Measurements from ENCODE around the gene TNFRSF21.
"Not testable (repeated sequence)": the region's sequence is repeated elsewhere in the genome, so short reads cannot be mapped to it uniquely, and the experiment has no call there.

The TNFRSF21 gene

DNA sequence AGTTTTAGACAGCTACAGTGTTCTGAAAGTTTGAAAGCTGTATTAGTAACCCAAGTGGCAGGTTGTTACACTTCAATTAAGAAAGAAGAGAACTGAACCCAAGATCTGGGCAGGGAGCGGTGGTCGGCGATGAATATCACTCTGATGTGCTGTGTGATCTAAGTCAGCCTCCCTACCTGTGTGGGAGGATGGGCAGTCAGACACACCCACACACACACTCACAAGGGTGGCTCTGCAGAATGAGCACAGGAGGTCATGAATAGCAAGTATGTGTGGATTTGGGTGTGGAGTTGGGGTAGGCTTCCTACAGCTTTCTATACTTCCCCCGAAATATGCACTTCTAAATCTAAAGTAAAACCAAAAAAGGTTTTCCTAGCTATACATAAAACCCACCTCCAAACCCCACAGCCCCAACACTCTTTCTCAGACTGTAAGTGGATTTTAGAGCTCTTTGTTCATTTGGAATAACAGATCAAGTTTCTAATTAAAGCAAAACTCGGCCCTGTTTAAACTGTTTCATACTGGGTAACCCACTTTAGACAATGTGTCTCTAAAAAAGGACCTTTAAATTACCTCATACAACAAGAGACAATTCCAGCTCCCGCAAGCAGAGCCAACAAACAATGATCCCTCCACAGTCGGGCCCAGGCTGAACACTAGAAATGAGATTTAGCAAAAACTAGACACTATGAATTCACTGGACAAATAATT lies 19.4 kb downstream of the TNFRSF21 start:
- in situ Hi-C loops (cut with HindIII; ENCODE audit: low sequenced_read_pairs) = no loop called here

- in situ Hi-C loops (cut with HindIII; ENCODE audit: low sequenced_read_pairs) = no loop called here
Observed at GRCh38 chr6:47288267-47289090, 21.2 kb downstream of the TNFRSF21 start.

DNA sequence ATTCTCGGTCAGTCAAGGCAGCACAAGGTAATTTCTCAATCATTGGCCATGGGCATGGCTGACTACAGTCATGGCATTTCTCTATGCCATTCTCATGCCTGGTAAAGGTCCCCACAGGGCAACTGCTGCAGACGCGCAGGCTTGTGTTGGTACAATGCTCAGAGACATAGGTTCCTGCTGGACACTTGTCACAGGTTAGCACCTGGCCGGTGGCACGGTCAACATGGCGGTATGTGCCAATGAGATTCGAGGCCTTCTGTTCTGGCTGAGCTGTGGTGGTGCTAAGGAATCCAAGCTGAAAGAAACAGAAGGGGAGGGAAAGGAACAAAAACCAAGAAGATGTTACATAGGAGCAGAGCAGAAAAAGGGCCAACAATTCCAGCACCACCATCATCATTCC lies 23.4 kb downstream of the TNFRSF21 start:
- in situ Hi-C loops (cut with HindIII; ENCODE audit: low sequenced_read_pairs) = no loop called here

DNA sequence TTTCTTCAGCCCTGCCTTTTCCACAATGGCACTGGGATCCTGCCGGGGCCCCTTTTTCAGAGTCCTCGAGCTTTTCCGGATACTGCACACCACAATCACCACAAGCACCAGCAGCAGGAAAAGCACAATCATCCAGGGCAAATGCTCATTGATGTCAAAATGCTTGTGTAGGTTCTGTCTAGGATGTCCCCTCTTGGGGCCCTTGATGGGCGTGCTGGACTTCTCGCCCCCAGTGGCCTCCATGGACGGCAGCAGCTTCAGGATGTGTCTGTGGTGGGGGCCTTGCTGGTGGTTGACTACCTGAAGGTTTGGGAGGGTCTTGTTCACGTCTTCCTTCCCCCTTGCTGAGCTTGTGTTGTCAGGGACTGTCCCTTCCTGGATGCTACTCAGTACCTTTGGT lies 25.7 kb downstream of the TNFRSF21 start:
- in situ Hi-C loops (cut with HindIII; ENCODE audit: low sequenced_read_pairs) = no loop called here

- in situ Hi-C loops (cut with HindIII; ENCODE audit: low sequenced_read_pairs) = no loop called here
Observed at GRCh38 chr6:47278545-47278944, 31.2 kb downstream of the TNFRSF21 start.

- in situ Hi-C loops (cut with HindIII; ENCODE audit: low sequenced_read_pairs) = no loop called here
Observed at GRCh38 chr6:47277702-47278101, 32.0 kb downstream of the TNFRSF21 start.

- in situ Hi-C loops (cut with HindIII; ENCODE audit: low sequenced_read_pairs) = no loop called here
Observed at GRCh38 chr6:47276377-47276776, 33.3 kb downstream of the TNFRSF21 start.

DNA sequence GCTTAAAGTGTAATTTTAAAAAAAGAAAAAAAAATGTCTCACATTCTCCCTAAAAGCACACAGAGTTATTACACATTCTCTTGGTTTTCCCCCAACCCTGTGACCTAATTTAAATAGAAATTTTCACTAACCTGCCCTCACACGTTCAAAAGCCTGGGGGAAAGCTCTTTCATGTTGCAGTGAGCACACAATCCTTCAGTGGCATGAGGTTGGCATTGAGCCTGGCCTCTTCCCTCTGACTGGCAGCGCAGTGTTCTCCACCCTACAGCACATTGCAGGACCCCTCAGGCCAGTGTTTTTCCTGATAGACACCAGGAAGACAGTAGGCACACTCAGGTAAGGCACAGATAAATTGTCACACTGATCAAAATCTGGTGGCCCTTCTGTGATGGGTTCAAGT lies 34.1 kb downstream of the TNFRSF21 start:
- in situ Hi-C loops (cut with HindIII; ENCODE audit: low sequenced_read_pairs) = no loop called here

GRCh38 chr6:47275132-47275531 lies 34.6 kb downstream of the TNFRSF21 start:
- in situ Hi-C loops (cut with HindIII; ENCODE audit: low sequenced_read_pairs) = not testable (repeated sequence)

- in situ Hi-C loops (cut with HindIII; ENCODE audit: low sequenced_read_pairs) = no loop called here
Observed at GRCh38 chr6:47268572-47269187, 41.0 kb downstream of the TNFRSF21 start.

GRCh38 chr6:47267301-47267700 lies 42.4 kb downstream of the TNFRSF21 start:
- in situ Hi-C loops (cut with HindIII; ENCODE audit: low sequenced_read_pairs) = no loop called here

GRCh38 chr6:47265971-47266370 lies 43.7 kb downstream of the TNFRSF21 start:
- in situ Hi-C loops (cut with HindIII; ENCODE audit: low sequenced_read_pairs) = no loop called here

- in situ Hi-C loops (cut with HindIII; ENCODE audit: low sequenced_read_pairs) = no loop called here
Observed at GRCh38 chr6:47264775-47265184, 44.9 kb downstream of the TNFRSF21 start.

- in situ Hi-C loops (cut with HindIII; ENCODE audit: low sequenced_read_pairs) = no loop called here
Observed at GRCh38 chr6:47263268-47263667, 46.4 kb downstream of the TNFRSF21 start.

- in situ Hi-C loops (cut with HindIII; ENCODE audit: low sequenced_read_pairs) = no loop called here
Observed at GRCh38 chr6:47262231-47262630, 47.5 kb downstream of the TNFRSF21 start.

GRCh38 chr6:47261191-47261590 lies 48.5 kb downstream of the TNFRSF21 start:
- in situ Hi-C loops (cut with HindIII; ENCODE audit: low sequenced_read_pairs) = no loop called here

GRCh38 chr6:47260021-47260420 lies 49.7 kb downstream of the TNFRSF21 start:
- in situ Hi-C loops (cut with HindIII; ENCODE audit: low sequenced_read_pairs) = no loop called here

DNA sequence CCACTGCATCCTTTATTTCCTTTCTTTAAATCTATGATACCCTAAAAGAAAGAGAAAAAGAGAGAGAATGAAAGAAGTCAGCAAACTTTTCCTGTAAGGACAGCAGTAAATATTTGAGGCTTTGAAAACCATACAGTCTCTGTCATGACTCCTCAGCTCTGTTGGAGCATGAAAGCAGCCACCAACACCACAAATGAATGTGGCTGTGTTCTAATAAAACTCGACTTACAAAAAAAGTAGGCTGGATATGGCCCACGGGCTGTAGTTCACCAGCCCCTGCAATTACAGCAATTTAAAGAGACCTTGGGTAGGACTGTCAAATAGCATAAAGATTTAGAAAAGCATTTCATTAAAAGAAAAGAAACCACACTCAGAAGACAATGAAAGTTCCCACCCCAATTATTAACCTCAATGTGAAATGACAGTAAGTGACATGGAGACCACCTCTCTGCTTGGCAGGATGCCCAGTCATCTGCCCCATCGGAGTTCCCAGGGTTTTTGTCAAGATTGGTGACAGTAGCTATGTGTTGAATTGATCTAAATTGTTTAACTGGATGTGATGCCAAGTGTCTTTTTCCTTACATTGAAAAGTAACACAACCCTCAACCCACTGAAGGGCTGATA lies 50.9 kb downstream of the TNFRSF21 start:
- in situ Hi-C loops (cut with HindIII; ENCODE audit: low sequenced_read_pairs) = no loop called here

DNA sequence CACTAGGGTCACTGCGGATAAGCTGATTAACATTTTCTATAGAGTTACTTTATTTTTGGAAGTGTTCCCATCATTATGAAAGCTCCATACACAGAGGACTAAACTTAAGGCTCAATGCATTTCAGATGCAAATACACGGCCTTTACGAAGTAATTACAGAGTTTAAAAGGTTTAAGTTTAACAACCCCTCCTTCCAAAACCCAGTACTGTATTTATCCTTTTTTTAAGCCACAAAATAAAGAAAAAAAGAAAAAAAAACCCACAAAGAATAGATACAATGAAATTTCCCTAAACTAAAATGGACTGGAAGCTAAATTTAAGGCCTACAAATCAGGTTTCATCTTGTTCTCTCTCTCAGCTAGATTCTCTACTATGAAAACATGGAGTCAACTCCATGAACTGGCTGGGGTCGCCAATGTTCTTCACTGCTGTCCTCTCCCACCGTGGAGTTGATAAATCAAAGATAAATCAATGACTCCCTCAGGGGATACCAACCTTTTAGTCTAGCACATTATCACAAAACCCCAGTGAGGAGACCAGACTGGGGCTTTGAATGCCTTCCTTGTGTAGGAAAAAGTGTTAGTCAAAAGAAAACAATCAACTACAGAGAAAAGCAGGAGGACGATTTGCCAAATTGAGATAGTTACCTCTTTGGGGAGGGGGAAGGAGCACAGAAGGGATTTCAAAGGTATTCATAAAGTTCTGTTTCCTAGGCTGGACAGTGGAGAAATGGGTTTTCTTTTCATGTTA lies 52.5 kb downstream of the TNFRSF21 start:
- in situ Hi-C loops (cut with HindIII; ENCODE audit: low sequenced_read_pairs) = no loop called here

- in situ Hi-C loops (cut with HindIII; ENCODE audit: low sequenced_read_pairs) = no loop called here
Observed at GRCh38 chr6:47256361-47256760, 53.3 kb downstream of the TNFRSF21 start.

DNA sequence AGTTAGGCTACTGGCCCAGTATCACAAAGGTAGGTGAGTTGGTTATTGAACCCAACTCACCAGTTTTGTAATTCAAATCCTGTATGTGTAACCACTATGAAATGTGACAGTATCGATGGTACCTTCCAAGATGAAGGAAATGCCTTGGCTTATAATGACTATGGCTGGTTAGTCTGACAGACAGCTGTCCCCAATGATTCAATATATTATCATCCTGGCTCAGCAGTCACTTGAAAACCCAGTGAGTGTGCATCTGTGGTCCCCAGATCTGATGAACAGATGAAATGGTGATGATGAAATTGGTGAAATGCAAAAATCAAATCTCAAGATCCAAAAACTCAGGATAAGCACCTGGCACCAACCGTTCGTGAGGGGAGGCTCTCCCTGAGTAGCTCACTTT lies 54.8 kb downstream of the TNFRSF21 start:
- in situ Hi-C loops (cut with HindIII; ENCODE audit: low sequenced_read_pairs) = no loop called here

Data from DLD1 (cell line).